Measurements from ENCODE around the gene DIAPH2.

DNA sequence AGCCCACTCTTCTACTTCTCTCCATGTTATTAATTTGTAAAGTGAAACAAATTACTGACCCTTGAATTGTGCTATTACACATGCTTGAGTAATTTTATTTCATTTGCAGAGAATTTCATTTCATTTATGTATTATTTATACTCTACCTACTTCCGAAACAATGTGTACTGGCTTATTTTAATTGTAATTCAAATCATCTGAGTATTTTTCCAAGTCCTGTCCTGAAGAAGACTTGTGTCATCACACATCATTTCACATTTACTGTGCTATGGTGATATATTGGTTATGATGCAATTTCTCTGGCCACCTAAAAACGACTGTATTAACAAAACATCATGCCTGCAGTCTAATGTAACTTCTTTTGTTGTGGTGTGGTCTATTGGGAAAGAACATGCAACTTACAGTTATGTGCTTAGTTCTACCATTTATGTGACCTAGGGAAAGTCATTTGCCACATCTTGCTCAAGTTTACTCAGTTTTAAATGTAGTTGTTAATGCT, 583.6 kb downstream of the DIAPH2 start:
- TF ChIP-seq, protein P1, sequence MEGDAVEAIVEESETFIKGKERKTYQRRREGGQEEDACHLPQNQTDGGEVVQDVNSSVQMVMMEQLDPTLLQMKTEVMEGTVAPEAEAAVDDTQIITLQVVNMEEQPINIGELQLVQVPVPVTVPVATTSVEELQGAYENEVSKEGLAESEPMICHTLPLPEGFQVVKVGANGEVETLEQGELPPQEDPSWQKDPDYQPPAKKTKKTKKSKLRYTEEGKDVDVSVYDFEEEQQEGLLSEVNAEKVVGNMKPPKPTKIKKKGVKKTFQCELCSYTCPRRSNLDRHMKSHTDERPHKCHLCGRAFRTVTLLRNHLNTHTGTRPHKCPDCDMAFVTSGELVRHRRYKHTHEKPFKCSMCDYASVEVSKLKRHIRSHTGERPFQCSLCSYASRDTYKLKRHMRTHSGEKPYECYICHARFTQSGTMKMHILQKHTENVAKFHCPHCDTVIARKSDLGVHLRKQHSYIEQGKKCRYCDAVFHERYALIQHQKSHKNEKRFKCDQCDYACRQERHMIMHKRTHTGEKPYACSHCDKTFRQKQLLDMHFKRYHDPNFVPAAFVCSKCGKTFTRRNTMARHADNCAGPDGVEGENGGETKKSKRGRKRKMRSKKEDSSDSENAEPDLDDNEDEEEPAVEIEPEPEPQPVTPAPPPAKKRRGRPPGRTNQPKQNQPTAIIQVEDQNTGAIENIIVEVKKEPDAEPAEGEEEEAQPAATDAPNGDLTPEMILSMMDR (IDR thresholded peaks at IDR 0.05): no peak
- TF ChIP-seq POLR2A (IDR thresholded peaks at IDR 0.05): no peak
- TF ChIP-seq POLR2AphosphoS5 (IDR thresholded peaks at IDR 0.05): no peak
